Activated naive CD4-positive, alpha-beta T cell treated with anti-CD3 and anti-CD28 coated beads, Interleukin-2, amount 50 U/mL, for 16 hours (primary cell): ENCODE results near the gene CST6.
"Not testable (repeated sequence)": the region's sequence is repeated elsewhere in the genome, so short reads cannot be mapped to it uniquely, and the experiment has no call there.

Source experiments
- DNase-seq: peaks from one replicate; pipeline ENCODE4 v3.0.0-alpha.2; 2020

The CST6 gene

DNA sequence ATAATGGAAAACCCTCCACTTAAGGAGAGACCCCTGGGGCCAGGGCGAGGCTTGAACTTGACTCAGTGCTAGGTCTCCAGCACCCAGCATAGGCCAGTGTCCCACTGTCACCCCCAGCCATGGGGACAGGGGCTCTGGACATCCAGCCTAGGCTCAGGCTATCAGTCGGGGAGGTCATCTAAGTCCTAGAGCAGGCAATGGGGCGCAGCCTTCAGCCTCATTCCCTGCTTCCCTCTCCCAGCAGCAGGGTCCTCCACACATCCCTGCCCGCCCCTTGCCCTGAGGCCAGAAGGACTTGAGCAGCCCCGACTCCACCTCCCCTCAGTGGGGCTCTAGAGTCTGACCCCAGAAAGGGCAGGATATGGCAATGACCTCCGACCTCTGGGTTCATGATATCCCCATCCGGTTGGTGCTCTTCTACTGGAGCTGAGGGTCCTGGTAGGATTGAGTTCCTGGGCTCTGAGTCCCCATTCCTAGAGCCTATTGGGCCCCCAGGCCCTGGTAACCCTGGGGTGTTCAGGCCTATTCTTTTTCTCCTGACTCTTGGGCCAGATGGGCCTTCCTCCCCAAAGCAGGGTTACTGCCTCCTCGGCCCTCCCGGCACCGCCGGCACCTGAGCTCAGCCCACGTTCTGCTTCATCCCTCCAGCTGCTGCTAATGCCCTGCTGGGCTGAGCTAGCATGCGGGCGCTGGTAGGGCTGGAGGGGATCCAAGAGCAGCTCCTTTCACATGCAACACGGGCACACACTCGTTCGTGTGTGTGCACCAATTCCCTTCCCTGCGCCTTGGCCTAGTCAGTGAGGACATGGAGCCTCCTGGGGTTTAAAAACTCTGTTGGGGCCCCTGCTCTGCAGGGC is 4.4 kb downstream of the CST6 start:
- no peak for DNase-seq

DNA sequence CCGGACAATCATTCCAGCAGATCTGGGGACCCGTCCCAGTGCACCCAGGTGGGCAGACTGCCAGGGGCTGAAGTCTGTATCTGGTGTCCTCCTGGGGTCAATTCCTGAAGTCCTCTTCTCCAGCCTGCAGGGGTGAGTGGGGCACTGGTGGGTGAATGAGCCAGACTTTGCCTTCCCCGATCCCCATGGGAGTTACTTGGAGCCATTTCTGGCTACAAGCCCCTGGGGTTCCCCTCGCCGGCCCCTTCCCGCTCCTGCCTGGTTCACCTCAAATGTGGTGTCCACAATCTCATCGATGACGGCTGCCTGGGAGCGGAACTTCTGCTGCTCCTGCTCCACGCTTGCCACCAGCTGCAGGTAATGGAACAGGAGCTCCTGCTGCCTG is 5.0 kb downstream of the CST6 start:
- DNase-seq: no peak

DNA sequence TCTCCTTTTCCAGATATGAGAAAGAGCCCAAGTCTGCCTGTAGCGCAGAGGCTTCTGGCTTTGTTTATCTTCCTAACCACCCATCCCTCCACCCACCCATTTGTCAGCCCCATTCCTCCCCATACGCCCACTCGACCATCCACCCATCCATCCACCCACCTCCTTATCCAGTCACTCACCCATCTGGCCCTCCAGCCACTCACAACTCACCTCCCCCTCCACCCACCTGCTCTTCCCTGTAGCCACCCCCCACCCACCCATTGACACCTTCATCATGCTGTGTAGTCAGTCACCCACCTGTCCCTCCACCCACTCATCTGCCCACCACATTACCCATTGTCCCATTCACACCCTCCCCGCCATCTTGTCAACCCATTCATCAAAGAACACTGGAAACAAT is 5.5 kb downstream of the CST6 start:
- no peak for DNase-seq

DNA sequence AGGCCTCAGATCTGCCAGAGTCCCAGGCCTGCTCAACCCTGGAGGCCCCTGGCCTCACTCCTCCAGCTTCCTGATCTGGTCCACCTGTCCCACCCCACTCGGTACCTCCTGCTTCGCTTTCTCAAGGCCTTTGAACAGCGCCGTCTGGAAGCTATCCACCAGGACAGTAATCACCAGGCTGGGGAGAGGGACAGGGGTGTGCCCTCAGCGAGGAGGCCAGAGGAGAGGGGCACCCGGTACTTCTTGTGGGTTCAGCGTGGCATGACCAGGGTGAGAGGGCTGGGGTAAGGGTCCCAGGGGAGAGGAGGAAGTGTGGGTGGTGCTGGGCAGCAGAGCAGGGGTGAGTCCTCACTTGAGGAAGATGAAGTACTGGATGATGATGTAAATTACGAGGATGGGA is 8.4 kb downstream of the CST6 start:
- DNase-seq: no peak

DNA sequence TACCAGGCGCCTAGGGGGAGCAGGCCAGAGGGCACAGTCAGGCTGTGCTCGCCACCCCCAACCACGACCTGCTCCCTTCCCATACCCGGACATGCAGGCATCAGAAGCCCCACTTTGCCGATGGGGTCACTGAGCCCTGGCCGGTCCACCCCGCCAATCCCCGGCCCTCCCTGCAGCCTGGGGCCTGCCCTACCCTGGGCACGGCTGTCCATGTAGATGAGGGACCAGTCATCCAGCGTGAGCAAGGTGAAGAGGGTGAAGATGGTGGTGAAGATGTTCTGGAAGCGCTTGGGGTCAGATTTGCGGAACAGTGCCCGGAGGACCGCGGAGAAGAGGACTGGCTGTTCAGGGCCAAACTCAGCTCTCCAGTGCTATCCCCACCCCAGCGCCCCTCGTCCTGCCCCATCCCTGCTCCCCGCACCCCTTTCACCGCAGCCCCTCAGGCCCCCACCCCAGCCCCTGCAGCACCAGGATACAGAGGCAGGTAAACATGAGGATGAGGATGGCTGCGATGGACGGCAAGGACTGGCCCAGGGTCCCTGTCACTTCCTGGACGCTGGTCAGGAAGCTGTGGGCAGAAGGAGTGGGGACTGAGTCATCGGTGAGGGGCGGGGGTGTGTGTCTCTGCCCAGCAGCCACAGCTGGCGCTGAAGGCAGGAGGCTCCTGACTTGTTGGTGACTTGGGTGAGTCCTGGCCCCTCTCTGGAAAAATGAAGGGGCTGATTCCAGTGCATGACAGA is 9.0 kb downstream of the CST6 start:
- DNase-seq: no peak

DNA sequence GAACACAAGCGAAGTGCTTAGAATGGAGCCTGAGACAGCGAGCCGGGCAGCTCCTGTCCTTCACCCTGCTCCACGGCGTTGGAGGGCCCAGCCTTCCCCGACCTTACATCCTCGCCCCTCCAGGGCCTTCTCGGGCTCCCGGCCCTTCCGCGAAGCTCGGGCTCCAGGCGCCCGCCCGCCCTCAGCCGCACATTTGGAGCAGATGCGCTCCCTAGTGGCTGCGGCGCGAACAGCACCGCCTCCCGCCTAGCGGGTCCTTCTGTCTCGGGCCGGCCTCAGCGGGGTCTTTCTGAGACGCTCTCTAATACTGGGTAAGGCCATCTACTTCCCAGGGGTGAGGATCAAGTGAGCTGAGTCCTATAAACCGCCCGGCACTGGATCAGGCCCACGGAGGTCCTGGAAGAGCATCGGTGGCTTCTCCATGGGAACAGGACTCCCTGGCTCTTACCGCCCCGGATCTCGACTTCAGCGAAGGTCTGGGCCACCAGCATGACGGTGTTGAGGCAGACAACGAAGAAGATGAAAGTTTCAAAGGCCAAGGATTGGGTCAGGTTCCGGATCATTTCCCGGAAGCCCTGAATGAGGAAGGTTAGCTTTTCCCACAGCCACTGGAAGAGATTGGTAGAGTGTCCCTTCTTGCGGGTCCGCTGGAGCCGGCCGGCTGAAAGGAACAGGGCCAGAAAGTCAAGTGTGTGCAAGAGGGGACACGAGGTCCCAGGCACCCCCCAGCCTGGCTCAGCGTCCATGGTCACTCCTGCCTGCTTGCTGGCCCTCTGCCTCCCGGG is 10.8 kb downstream of the CST6 start:
- peak; percentile 81 for DNase-seq

DNA sequence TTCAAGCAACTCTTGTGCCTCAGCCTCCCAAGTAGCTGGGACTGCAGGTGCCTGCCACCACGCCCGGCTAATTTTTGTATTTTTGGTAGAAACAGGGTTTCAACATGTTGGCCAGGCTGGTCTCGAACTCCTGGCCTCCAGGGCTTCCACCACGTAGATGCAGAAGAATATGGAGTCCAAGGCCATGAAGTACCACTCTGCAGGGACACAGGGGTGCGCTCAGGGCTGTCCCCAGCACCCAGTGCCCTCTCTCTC is 11.3 kb downstream of the CST6 start:
- not testable (repeated sequence) for DNase-seq

DNA sequence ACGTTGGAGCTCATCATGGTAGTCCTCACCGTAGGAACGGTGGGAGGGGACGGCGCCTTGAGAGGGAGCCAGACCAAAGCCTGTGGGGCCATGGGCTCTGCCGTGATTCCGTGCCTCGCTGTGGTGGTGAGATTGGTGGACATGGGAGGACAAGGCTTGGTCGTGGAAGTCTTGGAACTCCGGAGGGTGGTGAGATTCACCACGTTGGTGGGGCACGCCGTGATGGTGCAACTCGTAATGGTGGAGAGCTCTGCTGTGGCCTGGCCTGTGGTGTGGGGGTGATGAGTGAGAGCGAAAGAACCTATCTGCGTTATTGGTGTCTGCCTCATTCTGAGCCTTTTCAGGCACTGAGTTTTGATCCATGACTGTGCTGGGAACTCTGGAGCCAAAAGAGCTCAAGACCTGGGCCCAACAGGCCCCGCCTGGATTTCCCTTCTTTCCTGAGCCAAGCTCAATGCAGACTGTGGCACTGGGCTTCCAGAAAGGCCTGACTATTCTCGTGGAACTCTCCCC is 14.3 kb downstream of the CST6 start, which contains the start of gene CATSPER1:
Gene CATSPER1 (minus strand): TSS at position 463 of the 513 bp plus-strand sequence. CDS start 100 bp downstream, at position 363.
- no peak for DNase-seq

DNA sequence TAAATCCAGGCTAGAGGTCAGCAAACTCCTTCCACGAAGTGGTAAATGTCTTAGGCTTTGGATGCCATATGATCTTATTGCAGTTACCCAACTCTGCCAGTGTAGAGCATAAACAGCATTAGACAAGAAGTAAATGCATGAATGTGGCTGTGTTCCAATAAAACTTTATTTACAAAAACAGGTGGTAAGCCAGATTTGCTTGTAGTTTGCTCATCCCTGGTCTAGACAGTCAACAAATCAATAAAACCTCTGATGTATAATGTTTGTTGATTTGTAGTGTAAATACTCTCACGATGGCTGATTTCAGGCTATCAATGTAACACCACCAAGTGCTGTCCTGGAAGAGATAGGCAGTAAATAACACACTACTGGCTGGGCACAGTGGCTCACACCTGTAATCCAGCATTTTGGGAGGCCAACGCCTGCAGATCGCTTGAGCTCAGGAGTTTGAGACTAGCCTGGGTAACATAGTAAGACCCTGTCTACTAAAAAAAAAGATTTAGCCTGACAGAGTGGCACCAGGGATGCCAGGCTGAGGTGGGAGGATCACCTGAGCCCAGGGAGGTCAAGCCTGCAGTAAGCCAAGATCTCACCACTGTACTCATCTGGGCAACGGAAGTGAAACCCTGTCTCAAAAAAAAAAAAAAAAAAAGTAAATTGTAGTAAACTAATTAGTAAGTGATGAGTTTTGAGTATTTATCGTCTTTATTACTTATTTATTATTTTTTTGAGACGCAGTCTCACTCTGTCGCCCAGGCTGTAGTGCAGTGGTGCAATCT is 21.3 kb downstream of the CST6 start:
- DNase-seq: no peak

DNA sequence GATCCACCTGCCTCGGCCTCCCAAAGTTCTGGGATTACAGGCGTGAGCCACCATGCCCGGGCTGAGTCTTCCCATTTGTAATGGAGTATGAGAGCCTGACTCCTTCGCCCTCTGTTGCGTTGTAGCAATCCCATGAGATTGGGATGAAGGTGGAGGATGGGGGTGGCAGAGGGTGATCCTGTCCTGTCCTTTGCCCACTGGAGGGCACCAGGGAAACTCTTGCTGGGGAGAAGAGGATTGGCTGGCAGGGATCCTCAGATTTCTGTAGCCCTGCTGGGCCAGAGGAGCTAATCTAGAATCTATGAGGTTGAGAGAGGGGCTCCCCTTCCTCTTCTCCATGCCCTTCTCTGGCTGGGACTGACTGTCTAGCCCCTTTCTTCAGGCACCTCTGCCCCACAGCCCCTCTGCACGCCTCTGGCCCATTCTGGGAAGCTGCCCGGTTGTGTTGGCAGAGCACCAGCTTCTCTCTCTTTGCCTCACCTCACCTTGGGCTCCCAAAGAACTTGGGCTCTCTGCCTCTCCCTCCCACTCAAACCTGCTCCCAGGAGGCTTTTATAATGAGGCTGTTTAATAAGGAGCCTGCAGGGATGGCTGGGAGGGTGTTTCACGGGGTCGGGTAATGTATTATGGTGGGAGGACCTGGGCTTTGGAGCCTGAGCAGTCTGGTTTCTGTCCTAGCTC is 24.0 kb downstream of the CST6 start:
- DNase-seq: no peak

DNA sequence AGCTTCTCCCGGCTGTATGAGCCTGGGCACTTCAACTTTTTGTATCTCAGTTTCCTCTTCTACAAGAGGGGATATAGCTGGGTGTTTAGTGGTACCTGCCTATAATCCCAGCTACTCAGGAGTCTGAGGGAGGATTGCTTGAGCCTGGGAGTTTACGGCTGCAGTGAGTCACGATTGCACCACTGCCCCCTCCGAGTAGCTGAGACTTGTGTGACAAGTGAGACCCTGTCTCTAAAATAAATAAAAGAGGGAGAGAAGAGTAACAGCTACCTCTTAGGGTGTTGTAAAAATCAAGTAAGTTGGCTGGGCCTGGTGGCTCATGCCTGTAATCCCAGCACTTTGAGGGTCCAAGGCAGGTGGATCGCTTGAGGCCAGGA is 24.5 kb downstream of the CST6 start:
- no peak for DNase-seq

DNA sequence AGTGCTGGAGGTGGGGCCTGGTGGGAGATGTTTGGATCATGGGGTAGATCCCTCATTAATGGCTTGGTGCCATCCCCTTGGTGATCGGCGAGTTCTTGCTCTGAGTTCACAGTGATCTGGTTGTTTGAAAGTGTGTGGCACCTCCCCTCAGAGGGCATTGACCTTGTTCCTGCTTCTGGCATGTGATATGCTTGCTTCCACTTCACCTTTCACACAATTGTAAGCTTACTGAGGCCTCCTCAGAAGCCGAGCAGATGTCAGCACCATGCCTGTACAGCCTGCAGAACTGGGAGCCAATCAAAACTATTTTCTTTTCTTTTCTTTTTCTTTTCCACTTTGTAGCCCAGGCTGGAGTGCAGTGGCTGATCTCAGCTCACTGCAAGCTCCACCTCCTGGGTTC is 25.5 kb downstream of the CST6 start:
- no peak for DNase-seq

DNA sequence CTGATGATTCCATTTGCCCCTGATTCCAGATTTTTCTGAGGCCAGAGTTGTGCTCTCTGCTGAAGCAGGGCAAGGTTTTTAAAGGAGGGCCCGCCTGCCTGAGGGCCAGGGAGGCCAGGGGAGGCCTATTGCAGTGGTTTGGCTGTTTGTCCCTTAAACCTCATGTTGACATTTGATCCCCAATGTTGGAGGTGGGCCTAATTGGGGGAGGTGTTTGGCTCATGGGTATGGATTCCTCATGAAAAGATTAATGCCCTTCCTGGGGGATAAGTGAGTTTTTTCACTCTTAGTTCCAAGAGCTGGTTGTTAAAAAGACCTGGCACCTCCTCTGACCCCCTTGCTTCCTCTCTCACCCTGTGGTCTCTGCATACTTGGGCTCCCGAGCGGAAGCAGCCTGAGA is 28.0 kb downstream of the CST6 start:
- DNase-seq: no peak

DNA sequence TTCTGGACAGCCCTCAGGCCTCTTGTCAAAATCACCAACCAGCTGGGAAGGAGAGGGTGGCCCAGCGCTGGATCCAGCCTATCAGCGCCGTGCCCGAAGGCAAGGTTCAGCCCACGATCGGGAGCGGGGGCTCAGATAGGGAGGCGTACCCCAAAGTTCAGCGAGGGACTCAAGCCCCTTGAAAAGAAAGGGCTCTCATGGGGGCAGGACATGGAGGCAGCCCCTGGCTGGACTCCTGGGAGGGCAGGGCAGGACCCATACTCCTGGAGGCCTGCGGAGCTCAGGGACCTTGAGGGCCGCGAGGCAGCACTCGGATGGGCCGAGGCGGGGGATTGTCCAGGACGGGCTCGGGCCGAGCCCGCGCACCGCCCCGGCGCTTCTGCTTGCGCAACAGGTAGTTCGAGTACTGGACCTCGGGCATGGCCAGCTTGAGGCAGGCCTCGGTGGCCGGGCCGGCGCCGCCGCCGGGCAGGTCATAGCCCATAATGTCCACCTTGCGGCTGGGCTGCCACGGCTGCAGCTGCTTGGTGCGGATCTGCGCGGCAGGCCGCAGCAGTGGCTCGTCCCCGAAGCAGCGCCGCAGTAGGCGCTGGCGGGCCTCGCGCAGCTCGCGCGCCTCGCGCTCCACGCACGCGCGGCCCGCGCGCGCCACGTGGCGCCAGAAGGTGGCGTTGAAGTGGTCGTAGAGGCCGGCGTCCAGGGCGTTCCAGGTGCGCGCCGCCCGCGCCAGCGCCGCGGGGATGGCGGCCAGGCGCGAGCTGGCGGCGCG is 30.6 kb downstream of the CST6 start:
- DNase-seq: no peak

DNA sequence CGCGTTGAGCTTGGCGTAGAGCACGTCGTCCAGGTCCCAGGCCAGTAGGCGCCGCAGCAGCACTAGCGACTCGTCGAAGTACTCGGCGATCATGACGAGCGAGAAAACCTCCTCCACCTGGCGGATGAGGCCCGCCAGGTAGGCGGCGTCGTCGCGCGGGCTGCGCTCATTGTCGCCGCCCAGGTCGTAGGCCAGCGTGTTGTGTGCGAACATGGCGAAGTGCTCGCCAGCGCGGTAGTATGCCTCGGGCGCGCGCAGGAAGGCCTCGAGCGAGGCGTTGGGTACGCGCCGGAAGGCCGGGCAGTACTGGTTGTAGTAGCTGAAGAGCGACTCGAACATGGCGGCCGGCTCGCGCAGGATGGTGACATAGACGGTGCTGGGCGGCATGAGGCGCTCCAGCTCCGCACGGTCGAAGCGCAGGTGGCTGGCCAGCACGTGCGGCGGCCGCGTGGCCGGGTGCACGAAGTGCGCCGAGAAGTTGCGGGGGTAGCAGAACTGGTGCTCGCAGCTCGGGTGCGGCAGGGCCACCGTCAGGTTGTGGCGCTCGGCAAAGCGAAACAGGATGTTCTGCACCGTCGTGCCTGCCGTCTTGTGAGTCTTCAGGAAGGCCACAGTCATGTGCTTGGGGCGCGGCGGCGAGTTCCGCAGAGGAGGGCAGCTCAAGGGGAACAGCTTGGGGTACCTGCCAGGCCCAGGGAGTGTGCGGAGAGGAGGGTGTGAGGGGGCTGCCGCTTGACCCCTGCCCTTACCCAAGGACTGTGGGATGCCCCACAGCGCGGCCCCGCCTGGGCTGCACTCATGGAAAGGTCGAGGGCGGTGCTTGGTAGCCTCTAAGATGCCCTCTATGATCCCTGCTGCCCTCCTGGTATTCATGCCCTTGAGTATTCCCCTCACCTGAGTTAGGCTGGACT is 31.4 kb downstream of the CST6 start:
- no peak for DNase-seq

DNA sequence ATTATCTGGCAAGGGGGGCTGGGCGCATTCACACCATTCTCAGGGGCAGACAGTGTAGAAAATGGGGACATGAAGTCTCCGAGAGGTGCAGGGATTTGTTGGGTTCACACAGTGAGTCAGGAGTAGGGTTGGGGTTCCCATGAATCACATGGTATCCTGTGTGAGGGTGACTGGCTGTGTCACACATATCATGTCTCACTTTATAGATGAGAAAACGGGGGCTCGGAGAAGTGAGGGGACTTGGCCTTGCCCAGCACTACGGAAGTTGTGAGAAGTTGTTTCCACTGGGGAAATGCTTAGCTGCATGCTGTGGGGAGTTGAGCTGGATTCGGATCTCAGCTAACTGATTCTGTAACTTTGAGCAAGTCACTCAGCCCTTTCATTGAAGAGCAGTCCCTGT is 32.9 kb downstream of the CST6 start:
- no peak for DNase-seq

DNA sequence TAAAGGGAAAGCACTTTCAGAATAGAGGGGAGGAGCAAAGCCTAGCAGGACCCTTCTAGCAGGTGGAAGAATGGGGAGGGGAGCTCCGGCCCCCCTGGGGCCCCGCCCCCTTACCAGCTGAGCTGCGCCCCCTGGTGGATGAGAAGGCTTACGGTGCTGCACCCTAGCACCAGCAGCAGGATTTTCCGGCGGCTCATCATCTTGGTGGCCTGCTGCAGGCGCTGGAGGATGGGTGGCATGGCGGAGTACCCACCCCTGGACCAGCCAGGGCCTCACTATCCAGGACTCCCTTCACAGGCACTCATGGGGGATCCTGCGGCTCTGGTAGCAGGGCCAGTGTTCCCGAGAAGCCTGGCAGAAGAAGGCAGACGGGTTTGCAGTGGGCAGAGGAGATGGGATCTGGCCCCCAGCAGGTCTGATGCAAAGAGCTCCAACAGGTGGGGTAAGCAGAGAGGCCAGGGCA is 33.4 kb downstream of the CST6 start:
- DNase-seq: peak; percentile 84

DNA sequence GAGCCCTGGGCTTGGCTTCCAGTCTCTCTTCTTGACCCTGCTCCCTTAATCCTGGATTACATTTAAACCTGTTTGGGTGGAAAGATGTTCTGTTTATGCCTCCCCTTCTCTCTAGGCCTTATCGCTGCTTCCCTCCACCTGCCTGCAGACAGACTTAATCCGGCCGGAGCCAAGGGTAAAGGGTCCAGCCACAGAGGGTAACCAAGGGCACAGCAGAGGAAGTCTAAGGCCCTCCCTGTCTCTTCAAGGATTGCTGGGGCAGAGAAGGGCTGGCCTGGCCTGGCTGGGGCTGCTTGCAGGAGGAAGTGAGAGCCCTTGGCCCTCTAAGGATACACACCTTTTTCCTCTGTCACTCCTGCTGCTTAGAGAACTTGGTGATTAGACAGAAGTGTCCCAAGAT is 35.1 kb downstream of the CST6 start:
- no peak for DNase-seq

DNA sequence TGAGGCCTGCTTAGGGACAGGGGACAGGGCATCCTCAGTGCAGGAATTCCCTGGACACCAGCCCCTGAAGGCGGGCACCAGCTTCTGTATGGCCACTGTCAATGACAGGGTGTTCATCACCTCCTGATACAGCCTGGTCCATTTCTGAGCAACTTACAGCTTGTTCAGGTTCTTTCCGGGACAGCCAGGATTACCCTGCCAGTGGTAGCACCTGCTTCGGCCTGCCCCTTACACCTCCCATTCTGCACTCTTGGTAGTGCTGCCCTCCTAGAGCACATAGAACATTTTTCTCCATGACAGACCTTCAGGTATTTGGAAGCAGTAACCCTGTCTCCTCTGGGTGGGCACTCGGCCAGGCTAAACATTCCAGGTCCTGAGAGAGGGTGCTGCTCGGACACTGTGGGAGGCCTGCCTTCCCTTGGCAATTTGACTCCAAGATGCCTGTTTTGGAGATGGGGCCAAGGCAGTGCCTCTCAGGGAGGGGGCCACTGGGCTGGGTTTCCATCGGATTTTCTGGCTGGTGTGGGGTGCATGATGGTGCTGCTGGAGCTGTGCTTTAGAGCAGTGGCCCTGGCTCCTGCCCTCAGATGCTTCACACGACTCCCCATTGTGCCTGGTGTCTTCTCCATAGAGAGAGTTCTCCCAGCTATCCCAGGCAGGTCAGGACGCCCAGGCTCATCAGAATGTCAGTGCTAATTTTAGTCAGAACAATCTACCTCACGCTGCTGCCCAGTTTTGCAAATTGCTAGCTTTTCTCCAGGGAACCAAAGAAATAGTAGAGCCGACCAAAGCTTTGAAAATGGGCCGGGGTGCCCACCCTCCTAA is 35.9 kb downstream of the CST6 start:
- no peak for DNase-seq
